GM06990 (cell line): Measurements from ENCODE around the gene NOC2L.

Experiments used
- DNase-seq: peaks from one replicate; pipeline ENCODE4 v3.0.0-alpha.2; 2011; ENCODE audit not compliant: insufficient read length; ENCODE audit errors: extremely low read depth
- H3K27me3 ChIP-seq: replicated peaks from 2 replicates; pipeline ENCODE4 v1.6.0; 2011; ENCODE audit warnings: low read length; ENCODE audit not compliant: control insufficient read depth, insufficient read depth
- H3K36me3 ChIP-seq: 2 replicates; pipeline ENCODE4 v1.5.1; 2011; ENCODE audit warnings: low read length; ENCODE audit not compliant: control insufficient read depth, insufficient read depth
- H3K4me3 ChIP-seq: replicated peaks from 2 replicates; pipeline ENCODE4 v1.5.1; 2011; ENCODE audit warnings: low read depth, mild to moderate bottlenecking, control low read depth, low read length
- CTCF ChIP-seq: IDR thresholded peaks from 2 replicates; pipeline ENCODE4 v1.5.1; 2011; ENCODE audit warnings: low read length, control low read depth, mild to moderate bottlenecking, inconsistent platforms; ENCODE audit not compliant: insufficient read depth, poor library complexity, severe bottlenecking

Gene NOC2L

DNA sequence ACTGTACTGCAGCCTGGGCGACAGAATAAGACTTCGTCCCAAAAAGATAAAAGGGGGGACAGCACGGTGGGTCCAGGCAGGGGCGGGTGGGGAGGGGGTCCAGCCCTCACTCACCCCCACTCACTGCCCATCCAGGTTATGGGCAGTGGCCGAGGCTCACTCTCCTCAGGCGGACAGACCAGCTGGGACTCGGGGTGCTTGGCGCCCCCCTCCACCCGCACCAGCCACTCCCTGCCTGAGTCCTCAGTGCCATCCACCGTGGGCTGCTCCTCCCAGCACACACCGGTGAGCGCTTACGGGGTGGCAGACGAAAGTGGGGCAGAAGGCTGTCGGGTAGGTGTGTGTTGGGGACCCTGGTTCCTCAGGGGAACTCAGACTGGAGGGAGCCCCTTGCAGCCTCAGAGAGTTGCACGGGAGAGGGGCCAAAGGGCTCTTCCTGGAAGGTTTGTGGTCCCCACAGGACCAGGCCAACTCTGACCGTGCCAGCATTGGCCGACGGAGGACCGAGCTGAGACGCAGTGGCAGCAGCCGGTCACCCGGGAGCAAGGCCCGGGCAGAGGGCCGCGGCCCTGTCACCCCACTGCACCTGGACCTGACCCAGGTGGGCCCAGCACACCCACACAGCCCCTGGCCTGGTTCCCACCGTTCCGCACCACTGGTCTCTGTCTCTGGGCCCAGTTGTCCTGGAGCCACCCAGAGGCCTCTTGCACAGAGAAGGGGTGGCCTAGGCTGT is 13.8 kb upstream of the NOC2L start:
- H3K27me3 ChIP-seq = no peaks in the 10 kb centered on the region; the same call in 1 of the 2 replicates
- no peak for DNase-seq
- TF ChIP-seq CTCF = no peak
- H3K4me3 ChIP-seq = no peak overlapping the region
- H3K36me3 ChIP-seq = no peaks in the 10 kb centered on the region

DNA sequence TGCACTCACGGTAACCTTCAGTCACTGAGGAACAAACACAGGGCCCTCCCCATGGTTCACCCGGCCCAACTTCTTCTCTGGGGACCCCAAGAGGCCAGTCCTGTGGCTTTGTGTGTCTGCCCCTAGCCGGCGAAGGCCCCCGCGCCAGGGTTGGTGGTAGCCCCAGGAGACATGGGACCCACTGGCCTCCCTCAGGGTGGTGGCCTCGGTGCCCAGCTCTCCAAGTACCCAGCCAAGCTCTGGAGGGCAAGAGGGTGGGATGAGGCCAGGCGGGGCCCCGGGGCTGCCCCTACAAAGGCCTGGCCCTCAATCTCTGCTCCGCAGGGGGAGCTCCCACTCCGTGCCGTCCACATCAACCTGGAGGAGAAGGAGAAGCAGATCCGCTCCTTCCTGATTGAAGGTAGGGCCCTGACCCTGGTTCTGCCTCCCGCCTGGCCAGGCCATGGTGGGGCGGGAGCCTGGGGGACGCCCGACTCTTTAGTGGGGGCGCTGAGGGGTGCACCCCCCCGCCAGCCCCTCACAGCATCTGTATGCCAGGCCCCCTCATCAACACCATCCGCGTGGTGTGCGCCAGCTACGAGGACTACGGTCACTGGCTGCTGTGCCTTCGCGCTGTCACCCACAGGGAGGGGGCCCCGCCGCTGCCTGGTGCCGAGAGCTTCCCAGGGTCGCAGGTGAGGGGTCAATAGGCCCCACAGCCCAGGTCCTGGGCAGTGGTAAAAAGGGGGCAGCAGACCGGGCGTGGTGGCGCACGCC is 12.9 kb upstream of the NOC2L start:
- Histone ChIP-seq H3K27me3 (no peaks in the 10 kb centered on the region; the same call in 1 of the 2 replicates), H3K4me3 (no peak overlapping the region), H3K36me3 (no peaks in the 10 kb centered on the region)
- TF ChIP-seq CTCF = no peak
- DNase-seq = no peak

DNA sequence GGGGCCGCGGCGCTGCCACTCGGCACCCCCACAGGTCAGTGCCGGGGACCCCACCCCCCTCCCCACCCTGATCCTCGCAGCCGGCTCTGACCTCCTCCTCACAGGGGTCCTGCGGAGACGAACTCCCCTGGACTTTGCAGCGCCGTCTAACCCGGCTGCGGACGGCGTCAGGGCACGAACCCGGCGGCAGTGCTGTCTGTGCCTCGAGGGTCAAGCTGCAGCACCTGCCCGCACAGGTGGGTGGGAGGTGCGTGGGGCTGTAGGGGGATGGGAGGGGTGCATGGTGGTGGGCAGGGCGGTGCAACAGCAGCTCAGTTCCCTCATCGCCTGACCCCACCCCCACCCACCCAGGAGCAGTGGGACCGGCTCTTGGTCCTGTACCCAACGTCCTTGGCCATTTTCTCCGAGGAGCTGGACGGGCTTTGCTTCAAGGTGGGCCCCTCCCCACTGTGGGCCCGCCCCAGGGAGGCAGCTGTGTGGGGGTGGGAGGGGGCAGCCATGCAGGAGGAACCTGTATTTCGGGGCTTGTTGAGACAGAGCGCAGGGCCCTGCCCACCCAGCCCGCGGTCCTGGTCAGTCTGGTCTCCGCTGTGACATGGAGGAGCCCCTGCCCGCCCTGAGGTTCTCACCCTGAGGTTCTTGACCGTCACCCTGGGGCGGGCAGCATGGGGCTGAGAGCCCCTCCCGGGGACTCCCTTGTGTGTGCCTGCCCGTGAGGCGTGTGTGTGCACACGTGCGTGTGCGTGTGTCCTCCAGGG is 12.1 kb upstream of the NOC2L start:
- TF ChIP-seq CTCF = no peak
- Histone ChIP-seq H3K36me3 (no peaks in the 10 kb centered on the region), H3K27me3 (no peaks in the 10 kb centered on the region; the same call in 1 of the 2 replicates), H3K4me3 (no peak overlapping the region)
- DNase-seq = no peak

DNA sequence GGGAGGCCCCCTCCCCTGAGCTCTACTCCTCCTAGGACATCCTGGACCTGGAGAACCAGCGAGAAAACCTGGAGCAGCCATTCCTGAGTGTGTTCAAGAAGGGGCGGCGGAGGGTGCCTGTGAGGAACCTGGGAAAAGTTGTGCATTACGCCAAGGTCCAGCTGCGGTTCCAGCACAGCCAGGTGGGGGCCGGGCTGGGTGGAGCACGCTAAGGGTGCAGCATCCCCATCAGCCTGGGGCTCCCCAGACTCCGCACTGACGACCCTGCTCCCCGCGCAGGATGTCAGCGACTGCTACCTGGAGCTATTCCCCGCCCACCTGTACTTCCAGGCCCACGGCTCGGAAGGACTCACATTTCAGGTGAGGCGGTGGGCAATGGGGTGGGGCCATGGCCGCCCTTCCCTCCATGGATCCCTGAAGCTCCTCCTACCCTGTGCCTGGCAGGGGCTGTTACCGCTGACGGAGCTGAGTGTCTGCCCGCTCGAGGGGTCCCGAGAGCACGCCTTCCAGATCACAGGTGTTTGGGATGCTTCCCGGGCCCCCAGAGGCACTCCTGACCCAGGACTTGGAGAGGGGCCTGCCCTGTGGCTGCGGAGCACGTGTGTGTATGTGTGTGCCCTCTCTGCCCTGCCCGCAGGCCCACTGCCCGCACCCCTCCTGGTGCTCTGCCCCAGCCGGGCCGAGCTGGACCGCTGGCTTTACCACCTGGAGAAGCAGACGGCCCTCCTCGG is 11.4 kb upstream of the NOC2L start:
- no peak for TF ChIP-seq CTCF
- no peaks in the 10 kb centered on the region for H3K36me3 ChIP-seq
- no peaks in the 10 kb centered on the region; the same call in 1 of the 2 replicates for H3K27me3 ChIP-seq
- no peak overlapping the region for H3K4me3 ChIP-seq
- DNase-seq = no peak

DNA sequence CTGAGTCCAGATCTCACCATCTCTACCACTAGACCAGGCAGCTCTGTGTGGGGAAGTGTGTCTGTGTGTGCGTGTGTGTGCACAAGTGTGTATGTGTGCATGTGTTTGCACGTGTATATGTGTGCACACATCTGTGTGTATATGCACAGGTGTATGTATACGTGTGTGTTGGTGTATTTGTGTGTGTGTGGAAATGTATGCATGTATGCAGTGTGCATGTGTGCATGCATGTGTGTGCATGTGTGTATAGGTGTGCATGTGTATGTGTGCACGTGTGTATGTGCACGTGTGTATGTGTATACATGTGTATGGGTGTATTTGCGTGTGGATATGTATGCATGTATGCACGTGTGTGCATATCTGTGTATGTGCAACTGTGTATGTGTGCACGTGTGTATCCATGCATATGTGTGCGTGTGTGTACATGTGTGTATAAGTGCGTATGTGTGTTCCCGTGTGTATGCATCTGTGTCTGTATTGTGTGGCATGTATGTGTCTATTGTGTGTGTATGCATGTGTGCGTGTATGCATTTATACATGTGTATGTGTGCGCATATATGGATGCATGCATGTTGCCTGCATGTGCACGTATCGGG is 10.3 kb upstream of the NOC2L start:
- Histone ChIP-seq H3K4me3 (no peak overlapping the region), H3K36me3 (no peaks in the 10 kb centered on the region), H3K27me3 (no peaks in the 10 kb centered on the region; the same call in 1 of the 2 replicates)
- no peak for DNase-seq
- no peak for TF ChIP-seq CTCF
